ENCODE data around the gene GLE1.

GLE1 gene

GRCh38 chr9:128512820-128513219 is 8.3 kb downstream of the GLE1 start:
- no peak overlapping the region for H3K27ac ChIP-seq
- no peak for TF ChIP-seq CTCF (IDR thresholded peaks at IDR 0.05)
- no peak overlapping the region for H3K4me3 ChIP-seq
- DNase-seq (ENCODE audit: low spot score), result no peak

- DNase-seq (ENCODE audit: low spot score), result no peak
- H3K4me3 ChIP-seq, result no peak overlapping the region
- H3K27ac ChIP-seq, result no peak overlapping the region
- TF ChIP-seq CTCF (IDR thresholded peaks at IDR 0.05), result no peak
Measured at GRCh38 chr9:128521956-128522355, 17.4 kb downstream of the GLE1 start.

GRCh38 chr9:128523199-128523925 is 18.8 kb downstream of the GLE1 start:
- no peak for DNase-seq (ENCODE audit: low spot score)
- no peak overlapping the region for H3K27ac ChIP-seq

GRCh38 chr9:128526720-128527119 is 22.2 kb downstream of the GLE1 start:
- TF ChIP-seq CTCF (IDR thresholded peaks at IDR 0.05), result no peak
- H3K27ac ChIP-seq, result no peak overlapping the region
- no peak overlapping the region for H3K4me3 ChIP-seq
- no peak for DNase-seq (ENCODE audit: low spot score)

More at GRCh38 chr9:128523199-128523925, 18.8 kb downstream of the GLE1 start:
- H3K4me3 ChIP-seq, result no peak overlapping the region
- no peak for TF ChIP-seq CTCF (IDR thresholded peaks at IDR 0.05)

GRCh38 chr9:128528445-128529160 is 24.1 kb downstream of the GLE1 start:
- DNase-seq (ENCODE audit: low spot score), result no peak
- TF ChIP-seq CTCF (IDR thresholded peaks at IDR 0.05), result no peak
- no peak overlapping the region for H3K4me3 ChIP-seq
- no peak overlapping the region for H3K27ac ChIP-seq

GRCh38 chr9:128529191-128529590 is 24.7 kb downstream of the GLE1 start:
- no peak overlapping the region for H3K4me3 ChIP-seq

More at GRCh38 chr9:128529191-128529590, 24.7 kb downstream of the GLE1 start:
- DNase-seq (ENCODE audit: low spot score), result no peak
- no peak overlapping the region for H3K27ac ChIP-seq
- no peak for TF ChIP-seq CTCF (IDR thresholded peaks at IDR 0.05)

Measured in coronary artery (tissue), 2 donors.